Measurements from ENCODE around the gene SPESP1.
"Not testable (repeated sequence)": the region's sequence is repeated elsewhere in the genome, so short reads cannot be mapped to it uniquely, and the experiment has no call there.

The SPESP1 gene

DNA sequence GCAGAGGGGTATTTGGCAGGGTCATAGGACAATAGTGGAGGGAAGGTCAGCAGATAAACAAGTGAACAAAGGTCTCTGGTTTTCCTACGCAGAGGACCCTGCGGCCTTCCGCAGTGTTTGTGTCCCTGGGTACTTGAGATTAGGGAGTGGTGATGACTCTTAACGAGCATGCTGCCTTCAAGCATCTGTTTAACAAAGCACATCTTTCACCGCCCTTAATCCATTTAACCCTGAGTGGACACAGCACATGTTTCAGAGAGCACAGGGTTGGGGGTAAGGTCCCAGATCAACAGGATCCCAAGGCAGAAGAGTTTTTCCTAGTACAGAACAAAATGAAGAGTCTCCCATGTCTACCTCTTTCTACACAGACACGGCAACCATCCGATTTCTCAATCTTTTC lies 33.4 kb downstream of the SPESP1 start:
- not testable (repeated sequence) for DNase-seq (ENCODE audit: low read depth in 2 of 2)

DNA sequence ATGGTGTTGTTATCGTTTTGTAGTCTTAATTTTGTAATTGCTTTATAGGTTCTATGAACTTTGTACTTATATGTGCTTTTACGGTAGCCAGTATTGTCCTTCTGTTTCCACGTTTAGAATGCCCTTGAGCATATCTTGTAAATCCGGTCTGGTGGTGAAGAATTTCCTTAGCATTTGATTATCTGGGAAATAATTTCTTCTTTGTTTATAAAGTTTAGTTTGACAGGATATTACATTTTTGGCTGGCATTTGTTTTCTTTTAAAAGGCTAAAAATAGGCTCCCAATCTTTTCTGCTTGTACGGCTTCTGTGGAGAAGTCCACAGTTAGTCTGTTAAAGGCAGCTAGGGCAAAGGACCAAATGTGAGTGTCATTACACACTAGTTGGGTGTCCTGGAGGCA lies 36.7 kb downstream of the SPESP1 start:
- no peak for DNase-seq (ENCODE audit: low read depth in 2 of 2)

DNA sequence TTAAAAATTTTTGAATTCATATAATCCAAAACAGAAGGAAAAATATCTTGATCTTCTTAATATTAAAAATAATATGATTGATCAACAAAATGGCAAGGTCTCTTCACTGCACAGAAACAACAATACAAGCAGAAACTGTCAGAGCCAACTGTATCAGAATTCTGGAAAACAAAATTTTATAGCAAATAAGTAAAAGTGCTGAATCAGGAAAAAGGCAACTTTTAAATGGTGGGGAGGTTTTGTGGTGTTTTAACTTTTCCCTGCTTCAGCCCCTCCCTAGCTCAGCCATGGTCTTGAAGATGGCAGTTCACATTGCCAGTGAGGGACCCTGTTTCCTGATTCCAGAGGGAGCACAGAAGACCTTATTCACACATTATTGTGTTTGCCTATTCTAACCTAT lies 37.6 kb downstream of the SPESP1 start:
- no peak for DNase-seq (ENCODE audit: low read depth in 2 of 2)

DNA sequence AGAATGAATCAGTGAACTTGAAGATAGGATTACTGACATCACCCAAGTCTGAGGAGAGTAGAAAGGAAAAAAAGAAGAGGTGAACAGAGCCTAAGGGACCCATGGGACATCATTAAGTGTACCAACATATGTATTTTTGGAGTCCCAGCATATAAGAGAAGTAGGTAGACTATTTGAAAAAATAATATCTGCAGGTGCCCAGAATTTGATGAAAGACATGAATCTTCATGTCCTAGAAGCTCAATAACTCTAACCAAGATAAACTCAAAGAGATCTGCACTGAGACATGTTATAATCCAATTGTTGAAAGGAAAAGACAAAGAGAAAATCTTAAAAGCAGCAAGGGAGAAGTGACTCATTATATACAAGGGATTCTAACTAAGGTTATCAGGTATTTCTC lies 39.0 kb downstream of the SPESP1 start:
- DNase-seq (ENCODE audit: low read depth in 2 of 2): no peak

DNA sequence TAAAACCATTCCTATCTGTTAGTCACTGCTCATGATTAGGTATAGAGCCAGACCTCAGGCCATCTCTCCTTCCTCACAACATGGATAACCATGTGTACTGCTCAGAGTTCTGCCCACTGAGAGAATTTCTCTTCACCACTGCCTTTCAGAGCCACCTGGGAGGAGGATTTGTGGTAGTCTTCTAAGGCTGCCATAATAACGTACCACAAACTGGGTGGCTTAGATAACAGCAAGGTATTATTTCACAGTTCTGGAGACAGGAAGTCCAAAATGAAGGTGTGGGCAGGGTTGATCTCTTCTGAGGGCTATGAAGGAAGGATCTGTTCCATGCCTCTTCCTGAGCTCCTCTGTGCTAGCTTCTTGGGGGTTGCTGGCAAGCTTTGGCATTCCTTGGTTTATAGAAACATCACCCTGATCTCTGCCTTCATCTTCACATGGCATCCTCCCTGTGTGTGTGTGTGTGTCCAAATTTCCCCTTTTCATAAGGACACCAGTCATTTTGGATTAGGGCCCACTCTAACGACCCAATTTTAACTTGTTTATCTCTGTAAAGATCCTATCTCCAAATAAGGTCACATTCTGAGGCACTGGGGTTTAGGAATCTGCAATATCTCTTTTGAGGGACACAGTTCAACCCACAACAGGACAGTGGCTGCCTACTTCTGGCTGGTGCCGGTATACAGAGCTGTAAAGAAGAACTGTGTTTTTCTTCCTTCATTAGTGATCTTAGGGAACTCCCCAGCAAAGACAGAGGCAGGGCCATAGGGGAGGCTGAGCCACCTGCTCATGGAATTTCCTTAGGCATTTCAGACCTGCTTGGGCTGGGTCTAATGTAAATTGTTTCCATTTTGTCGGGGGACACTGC lies 42.1 kb downstream of the SPESP1 start:
- DNase-seq (ENCODE audit: low read depth in 2 of 2): no peak

DNA sequence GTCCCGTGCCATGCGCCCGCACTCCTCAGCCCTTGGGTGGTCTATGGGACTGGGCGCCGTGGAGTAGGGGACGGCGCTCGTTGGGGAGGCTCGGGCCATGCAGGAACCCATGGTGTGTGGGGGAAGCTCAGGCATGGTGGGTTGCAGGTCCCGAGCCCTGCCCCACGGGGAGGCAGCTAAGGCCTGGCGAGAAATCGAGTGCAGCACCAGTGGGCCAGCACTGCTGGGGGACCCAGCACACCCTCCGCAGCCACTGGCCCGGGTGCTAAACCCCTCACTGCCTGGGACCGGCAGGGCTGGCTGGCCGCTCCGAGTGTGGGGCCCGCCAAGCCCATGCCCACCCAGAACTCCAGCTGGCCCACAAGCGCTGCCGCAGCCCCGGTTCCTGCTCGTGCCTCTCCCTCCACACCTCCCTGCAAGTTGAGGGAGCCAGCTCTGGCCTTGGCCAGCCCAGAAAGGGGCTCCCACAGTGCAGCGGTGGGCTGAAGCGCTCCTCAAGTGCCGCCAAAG lies 45.4 kb downstream of the SPESP1 start:
- DNase-seq (ENCODE audit: low read depth in 2 of 2): not testable (repeated sequence)

DNA sequence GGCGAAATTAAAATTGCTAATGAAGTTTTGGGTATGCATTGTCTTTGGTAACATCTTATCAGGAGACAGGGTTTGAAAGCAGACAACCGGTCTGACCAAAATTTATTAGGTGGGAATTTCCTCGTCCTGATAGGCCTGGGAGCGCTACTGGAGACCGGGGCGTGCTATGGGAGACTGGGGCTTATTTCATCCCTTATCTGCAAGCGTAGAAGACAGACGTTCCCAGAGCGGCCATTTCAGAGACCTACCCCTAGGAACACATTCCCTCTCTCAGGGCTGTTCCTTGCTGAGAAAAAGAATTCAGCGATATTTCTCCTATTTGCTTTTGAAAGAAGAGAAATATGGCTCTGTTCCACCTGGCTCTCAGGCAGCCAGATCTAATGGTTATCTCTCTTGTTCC lies 47.1 kb downstream of the SPESP1 start:
- DNase-seq (ENCODE audit: low read depth in 2 of 2): not testable (repeated sequence)

DNA sequence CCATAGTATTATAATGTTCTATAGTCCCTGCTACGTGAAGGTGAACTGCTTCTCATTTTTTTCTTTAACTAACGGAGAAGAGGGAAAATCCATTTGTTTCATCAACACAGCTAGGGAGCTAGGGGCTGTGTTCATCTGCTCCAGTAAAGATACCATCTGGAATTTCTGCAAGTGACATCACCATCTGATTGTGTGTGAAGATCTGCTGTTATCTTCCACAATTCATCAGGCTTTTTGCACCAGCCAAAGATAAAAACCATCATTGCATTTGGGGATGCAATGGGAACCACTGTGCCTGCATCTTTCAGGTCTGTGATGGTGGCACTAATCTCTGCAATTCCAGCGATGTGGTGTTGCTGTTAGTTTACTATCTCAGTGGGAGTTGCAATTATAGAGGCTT lies 48.7 kb downstream of the SPESP1 start:
- DNase-seq (ENCODE audit: low read depth in 2 of 2): no peak

DNA sequence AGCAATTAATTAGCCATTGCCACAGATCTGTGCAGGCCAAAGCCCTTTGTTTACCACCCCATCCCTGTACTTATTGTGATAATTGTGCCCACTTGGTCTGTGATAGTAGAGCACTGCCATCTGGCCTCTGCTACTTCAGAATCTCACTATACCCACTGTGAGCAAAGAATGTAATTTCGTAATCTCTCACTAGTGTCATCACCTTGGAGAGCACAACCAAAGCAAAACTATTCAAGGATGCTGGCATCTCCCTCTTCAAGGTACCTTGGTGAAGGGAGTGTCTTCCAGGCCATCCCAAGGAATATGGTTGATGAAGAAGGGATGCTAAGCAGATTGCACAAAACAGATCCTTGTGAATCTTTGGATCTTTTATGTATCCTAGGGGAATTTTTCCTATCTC lies 49.5 kb downstream of the SPESP1 start:
- DNase-seq (ENCODE audit: low read depth in 2 of 2): no peak

DNA sequence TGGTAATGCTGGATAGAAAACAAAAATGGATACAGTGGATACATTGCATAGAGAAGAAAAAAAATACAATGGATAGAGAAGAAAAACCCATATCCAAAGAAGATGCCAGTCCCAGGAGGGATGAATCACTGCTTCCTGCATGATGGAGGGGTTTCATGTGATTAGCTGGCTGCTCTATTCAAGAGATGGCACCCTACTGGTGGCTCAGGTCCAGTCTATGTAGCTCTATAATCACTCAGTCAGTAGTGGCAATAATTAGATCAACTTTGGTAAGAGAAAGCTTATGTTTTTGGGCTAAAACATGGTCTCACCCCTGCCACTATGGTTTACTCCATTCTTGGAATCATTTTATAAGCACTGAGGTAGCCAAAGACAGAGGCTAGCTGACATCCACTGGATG lies 50.5 kb downstream of the SPESP1 start:
- DNase-seq (ENCODE audit: low read depth in 2 of 2): no peak

DNA sequence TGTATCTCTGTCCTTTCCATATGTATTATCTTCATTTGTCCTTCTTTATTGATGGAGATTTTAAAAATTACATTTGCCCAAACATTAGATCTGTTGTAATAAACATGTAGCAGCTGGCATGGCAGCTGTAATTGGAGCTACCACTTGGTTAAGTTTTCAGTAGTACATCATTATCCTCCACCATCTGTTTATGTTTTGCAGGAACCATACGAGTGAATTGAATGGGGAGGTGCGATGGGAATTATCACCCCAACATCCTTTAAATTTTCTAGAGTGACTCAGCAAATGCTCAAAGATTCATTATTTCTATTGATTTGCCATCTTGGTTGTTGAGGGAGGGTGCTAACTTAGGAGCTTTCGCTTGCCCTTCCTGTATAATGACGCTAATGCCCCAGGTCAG lies 51.6 kb downstream of the SPESP1 start:
- no peak for DNase-seq (ENCODE audit: low read depth in 2 of 2)

DNA sequence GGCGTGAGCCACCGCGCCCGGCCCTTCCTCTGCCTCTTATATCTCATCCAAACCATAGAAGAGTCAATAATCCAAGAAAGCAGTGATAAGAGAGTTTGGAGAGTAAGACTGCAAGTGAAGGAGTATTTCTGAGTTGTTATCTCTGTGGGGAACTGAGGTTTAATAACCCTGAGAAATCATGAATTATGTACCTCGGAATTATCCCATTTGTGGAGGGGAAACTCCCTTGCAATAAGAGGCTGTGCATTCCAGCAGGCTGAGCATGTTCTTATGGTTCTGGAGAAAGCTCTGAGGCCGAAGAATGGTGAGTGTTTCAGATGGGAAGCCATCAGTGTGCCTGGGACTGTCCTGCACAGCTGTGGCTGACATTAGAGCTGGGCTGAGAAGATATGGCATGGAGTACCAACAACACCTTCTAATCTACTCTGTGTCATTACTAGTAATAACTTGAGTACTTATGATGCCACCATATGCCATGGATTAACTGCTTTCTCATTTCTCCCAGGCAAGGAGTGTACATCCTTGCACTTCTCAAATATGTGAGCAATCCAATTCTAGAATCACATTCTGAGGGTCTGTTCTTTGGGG lies 52.7 kb downstream of the SPESP1 start:
- no peak for DNase-seq (ENCODE audit: low read depth in 2 of 2)

DNA sequence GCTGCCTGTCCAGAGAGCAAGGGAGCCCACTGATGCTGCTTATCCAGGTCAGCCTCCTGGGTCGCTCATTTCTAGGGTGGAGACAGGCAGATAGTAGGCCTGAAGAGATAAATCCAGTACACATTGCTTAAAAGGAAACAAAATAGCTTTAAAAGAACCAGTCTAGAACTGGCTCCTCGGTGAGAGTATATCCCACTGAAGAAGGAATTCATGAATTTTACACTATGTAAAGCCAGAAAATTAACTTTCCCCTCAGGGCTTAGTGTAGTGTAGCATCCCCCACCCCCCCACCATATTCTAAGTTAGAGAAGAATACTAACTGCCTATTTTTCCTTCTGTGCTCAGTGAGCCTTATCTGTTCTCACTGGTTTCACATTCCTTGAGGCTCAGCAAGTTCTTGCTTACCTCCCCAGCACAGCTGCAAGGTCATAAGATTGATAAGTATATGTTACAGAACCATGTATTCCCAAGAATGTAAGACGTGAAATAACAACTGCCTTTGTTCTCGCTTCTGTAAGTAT lies 53.7 kb downstream of the SPESP1 start:
- no peak for DNase-seq (ENCODE audit: low read depth in 2 of 2)

DNA sequence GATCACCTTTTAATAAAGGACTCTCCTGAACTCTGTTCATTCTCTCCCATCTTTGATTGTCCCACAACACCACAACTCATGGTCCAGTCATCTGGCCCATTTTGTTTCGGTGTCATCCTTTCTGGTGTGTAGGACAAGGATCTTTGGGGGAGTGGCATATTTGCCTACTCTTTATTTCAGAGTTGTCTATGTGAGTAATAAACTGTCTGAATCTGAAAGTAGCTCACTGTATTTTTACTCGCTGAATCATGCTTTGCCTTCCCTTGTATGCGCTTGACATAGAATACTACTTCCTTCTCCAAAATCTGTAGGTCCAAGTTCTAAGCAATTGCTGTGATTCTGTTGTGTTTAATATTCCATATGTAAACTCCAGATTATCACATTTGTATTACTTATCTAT lies 54.3 kb downstream of the SPESP1 start:
- no peak for DNase-seq (ENCODE audit: low read depth in 2 of 2)

DNA sequence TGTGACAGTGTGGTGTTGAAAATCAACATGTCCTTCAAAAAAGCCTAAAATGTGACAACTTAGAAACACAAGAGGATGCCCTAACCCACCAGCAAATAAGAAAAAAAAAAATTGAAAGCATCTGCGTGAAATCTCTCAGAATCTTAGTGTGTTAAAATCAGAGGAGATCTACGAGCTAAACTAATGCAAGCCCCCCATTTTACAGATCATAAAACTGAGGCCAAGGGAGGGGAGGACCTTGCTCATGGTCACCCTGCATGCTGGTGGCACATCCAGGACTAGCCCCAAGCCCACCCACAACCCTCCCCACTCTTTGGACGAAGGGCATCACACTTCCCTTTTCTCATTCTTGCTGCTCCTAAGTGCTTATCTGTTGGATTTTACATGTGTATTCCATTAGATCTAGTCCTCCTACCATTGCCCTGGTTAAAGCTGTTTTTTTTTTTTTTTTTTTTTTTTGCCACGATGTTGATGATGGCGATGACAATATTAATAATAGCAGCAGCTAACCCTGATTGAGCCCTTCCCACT lies 55.1 kb downstream of the SPESP1 start:
- DNase-seq (ENCODE audit: low read depth in 2 of 2): no peak

DNA sequence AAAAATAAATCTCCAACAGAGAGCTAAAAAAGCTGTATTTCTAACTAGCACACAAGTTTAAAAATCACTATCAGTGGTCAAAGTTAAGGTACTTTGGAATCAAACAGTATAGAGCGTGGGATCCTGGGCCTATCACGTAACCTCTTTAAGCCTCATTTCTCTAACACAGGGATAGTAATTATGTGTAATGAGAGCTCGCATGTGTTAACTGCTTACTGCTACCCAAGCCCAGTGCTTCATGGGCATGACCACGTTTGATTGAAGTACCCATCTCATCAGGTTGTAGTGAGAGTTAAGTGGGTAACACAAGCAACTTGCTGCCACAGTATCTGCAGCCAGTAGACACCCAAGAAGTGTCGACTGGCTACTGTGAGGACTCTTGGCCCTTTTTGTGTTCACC lies 56.0 kb downstream of the SPESP1 start:
- DNase-seq (ENCODE audit: low read depth in 2 of 2): no peak

DNA sequence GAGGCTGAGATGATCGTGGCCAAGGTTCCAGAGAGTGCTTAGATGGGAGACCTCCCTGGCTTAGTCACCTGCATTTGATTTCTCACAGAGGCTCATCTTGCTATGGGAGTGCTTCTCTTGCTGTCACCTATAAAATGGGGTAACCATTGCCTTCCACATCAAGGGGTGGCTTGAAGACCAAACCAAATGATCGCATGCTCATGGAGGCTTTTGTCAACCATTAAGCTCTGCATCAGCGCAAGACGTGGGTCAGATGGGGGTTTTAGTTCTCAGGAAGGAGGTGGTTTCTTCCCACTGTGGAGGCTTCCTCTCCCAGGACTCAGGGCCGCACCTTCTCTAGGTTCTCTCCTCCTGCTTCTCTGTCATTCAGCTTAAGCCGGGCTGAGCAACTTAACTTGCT lies 56.8 kb downstream of the SPESP1 start:
- no peak for DNase-seq (ENCODE audit: low read depth in 2 of 2)

DNA sequence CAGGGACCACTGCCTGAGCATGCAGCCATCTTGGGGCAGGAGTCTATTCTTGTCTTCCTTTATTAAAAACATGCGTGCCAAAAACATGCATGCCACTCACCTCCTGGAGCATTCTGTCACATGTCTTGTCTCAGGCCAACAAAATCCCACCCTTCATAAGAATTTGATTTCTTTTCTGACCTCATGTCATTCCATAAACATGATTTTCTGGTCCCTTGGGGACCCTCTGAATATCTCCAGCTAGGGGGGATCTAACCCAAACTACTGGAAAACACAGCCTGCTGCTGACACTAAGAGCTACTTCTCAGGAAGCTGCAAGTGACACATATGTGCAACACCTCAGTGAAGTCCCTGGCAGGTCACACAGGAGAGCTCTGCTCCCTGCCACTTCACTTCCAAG lies 57.4 kb downstream of the SPESP1 start:
- DNase-seq (ENCODE audit: low read depth in 2 of 2): no peak

DNA sequence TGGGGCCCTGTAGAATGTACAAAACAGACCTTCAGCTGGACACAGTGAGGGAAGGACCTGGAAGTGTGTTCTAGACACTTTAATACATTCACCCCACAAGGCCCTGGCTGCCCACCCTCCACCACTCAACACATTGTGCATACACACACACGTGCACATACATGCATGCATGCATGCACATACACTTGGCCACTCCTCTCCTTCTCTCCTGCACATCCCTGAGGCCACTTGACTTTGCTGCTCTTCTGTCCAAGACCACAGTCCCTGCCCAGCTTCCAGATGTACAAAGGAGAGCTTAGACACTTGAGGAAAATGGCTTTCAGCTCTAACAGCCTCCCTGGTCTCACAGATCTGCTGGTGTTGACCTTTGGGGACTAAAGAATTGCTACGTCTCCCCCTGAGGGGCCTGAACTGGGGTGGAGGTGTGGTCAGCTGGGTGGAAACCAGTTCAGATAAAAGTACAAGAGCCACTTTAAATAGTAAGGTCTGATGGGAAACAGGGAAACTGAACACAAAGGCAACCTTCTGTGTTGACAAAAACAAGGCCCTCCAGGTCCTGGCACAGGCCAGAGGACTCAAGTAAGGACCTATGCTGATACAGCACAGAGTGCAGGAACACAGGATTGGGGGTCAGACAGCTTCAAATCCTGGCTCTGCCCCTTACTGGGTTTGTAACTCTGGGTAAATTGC lies 59.4 kb downstream of the SPESP1 start:
- DNase-seq (ENCODE audit: low read depth in 2 of 2): no peak

DNA sequence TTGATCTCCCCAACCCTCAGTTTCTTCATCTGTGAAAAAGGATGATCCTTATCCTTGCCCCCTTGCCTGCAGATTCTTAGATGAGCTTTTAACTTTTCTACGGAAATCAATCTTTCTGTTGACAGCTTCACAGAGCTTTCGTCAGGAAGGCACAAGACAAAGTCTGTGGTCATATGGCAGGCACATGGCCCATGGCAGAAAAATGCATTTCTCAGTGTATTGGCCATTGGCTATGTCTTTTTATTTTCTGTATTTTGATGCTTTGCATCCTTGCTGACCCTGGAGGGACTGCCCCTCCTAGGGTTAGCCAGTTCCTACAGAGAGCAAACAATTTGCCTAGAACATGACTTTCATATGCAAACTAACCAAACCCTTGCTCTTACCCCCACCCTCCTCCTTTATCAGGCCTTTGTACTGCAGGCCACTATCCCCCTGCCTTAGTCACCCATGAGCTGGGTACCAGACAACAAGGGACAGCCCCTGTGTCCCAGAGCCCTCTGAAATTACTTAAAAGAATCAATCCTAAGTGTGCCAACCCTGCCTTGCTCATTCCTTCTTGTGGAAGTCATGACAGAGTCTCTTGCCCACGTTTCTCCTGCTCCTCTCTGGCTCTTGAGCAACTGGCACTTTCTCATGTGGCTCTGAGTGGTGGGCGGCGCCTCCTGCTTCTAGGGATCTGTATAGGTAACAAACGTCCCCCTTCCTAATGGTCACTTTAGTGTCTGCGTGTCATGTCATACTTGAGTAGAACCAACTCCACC lies 60.1 kb downstream of the SPESP1 start:
- DNase-seq (ENCODE audit: low read depth in 2 of 2): no peak

DNA sequence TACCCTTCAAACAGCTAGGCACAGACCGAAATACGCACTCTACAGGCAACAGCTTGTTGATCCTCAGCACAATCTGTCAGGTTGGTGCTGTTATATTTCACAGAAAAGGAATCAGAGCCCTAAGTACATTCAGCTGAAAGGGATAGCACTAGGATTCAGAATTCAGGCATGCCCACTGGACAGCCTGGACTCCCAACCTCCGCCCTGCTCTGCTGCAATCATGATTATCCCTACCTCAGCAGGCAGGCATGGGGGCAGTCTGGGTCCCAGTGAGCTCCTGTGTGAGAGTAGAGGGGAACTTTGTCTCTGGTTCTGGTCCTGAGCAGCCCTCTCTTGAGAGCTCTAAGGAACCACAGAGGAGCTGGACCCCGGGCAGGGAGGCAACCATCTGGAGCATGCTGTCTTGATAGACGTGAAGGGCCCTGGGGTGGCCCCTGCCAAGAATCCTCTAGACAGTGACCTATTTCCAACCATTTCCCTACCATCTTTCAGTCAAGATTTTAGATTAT lies 60.7 kb downstream of the SPESP1 start:
- DNase-seq (ENCODE audit: low read depth in 2 of 2): no peak
